Activated CD4-positive, alpha-beta memory T cell treated with anti-CD3 and anti-CD28 coated beads for 36 hours (primary cell): ENCODE data around the gene LPIN2. TPM values are rescaled to one million over a fixed set of nuclear protein-coding genes. Genes with fewer than 3 reads are reported as not detected.

Source experiments
- CTCF ChIA-PET: fragments of 350-600 bp; sonication (Branson Sonifier 250); formaldehyde crosslinking; loops from one replicate; lab custom pipeline; 2021; ENCODE audit warnings: antibody characterized with exemption, inconsistent platforms; lab: Charles Lee
- POLR2A ChIA-PET: fragments of 350-600 bp; sonication (Branson Sonifier 250); formaldehyde crosslinking; loops from one replicate; lab custom pipeline; 2021; ENCODE audit warnings: antibody characterized with exemption; lab: Charles Lee
- DNase-seq: peaks from one replicate; pipeline ENCODE4 v3.0.0-alpha.2; 2020
- H3K27ac Mint-ChIP-seq: one replicate; pipeline ENCODE4 v1.8.0; 2021; ENCODE audit warnings: mixed read lengths
- H3K27me3 Mint-ChIP-seq: one replicate; pipeline ENCODE4 v1.8.0; 2021; ENCODE audit warnings: mixed read lengths
- H3K36me3 Mint-ChIP-seq: one replicate; pipeline ENCODE4 v1.8.0; 2021; ENCODE audit warnings: mixed read lengths
- H3K4me1 Mint-ChIP-seq: one replicate; pipeline ENCODE4 v1.8.0; 2021; ENCODE audit warnings: low read depth, mixed read lengths
- H3K4me3 Mint-ChIP-seq: one replicate; pipeline ENCODE4 v1.8.0; 2021; ENCODE audit warnings: mild to moderate bottlenecking, mixed read lengths
- H3K9me3 Mint-ChIP-seq: one replicate; pipeline ENCODE4 v1.8.0; 2021; ENCODE audit warnings: mixed read lengths
- intact Hi-C: fragments of 100-400 bp; cut with micrococcal nuclease; formaldehyde crosslinking; loops from one replicate; pipeline ENCODE4 v1.15.1; 2023
- total RNA-seq, 2 experiments: library from RNA; stranded (reverse); gene quantifications; one replicate each; pipeline ENCODE4 v1.2.3, GENCODE V29; 2021

Gene LPIN2
- total RNA-seq, 2 experiments from 2014 or later: 102 to 107 TPM

- intact Hi-C loops: no loop called here
- Mint-ChIP-seq H3K27me3 (no peaks in the 10 kb centered on the region), H3K9me3 (no peaks in the 10 kb centered on the region), H3K36me3 (peaks cover 55% of the 10 kb centered on the region), H3K4me3 (peak overlapping the region; percentile 73), H3K4me1 (peaks cover 85% of the 10 kb centered on the region), H3K27ac (peak overlapping the region; percentile 93)
- no peak for DNase-seq
- ChIA-PET POLR2A (interaction anchor here (1.0 to 5.6 kb wide), 4 partner anchors 10 to 271 kb away, joined by 3 to 111 read pairs (median 39); no protein-coding TSS in a partner anchor), CTCF (interaction anchor here (0.7 to 3.2 kb wide), 9 partner anchors 10 to 269 kb away, joined by 3 to 27 read pairs (median 8); partner anchors contain the start of gene MYL12A)
Measured at GRCh38 chr18:2979129-2979528, 33.8 kb downstream of the LPIN2 start.

- Mint-ChIP-seq H3K9me3 (no peaks in the 10 kb centered on the region), H3K4me1 (peaks cover 85% of the 10 kb centered on the region), H3K4me3 (peak overlapping the region; percentile 73), H3K27me3 (no peaks in the 10 kb centered on the region), H3K36me3 (peaks cover 58% of the 10 kb centered on the region), H3K27ac (peak overlapping the region; percentile 93)
- intact Hi-C loops: loop anchor here (1.0 kb wide), 1 partner anchor 9 kb away; no protein-coding TSS in a partner anchor
- peak; percentile 72 for DNase-seq
- ChIA-PET CTCF (interaction anchor here (1.0 to 3.2 kb wide), 7 partner anchors 9 to 269 kb away, joined by 3 to 27 read pairs (median 8); partner anchors contain the start of gene MYL12A), POLR2A (interaction anchor here (1.0 to 5.6 kb wide), 4 partner anchors 9 to 271 kb away, joined by 3 to 111 read pairs (median 39); no protein-coding TSS in a partner anchor)
Measured at GRCh38 chr18:2978661-2979106, 34.3 kb downstream of the LPIN2 start.

- CTCF ChIA-PET: interaction anchor here (1.0 to 3.2 kb wide), 8 partner anchors 9 to 270 kb away, joined by 3 to 27 read pairs (median 10); partner anchors contain the start of gene MYL12A
- Mint-ChIP-seq H3K9me3 (no peaks in the 10 kb centered on the region), H3K27me3 (no peaks in the 10 kb centered on the region), H3K36me3 (peaks cover 58% of the 10 kb centered on the region), H3K4me1 (peaks cover 85% of the 10 kb centered on the region), H3K27ac (peak overlapping the region; percentile 93), H3K4me3 (peak overlapping the region; percentile 73)
- intact Hi-C loops: loop anchor here (1.0 kb wide), 1 partner anchor 9 kb away; no protein-coding TSS in a partner anchor
- no peak for DNase-seq
- POLR2A ChIA-PET: interaction anchor here (5.3 to 5.6 kb wide), 2 partner anchors 9 to 19 kb away, joined by 74 to 111 read pairs; no protein-coding TSS in a partner anchor
Measured at GRCh38 chr18:2978208-2978607, 34.7 kb downstream of the LPIN2 start.

- H3K4me1 Mint-ChIP-seq: peaks cover 86% of the 10 kb centered on the region
- CTCF ChIA-PET: interaction anchor here (0.6 to 2.7 kb wide), 12 partner anchors 8 to 688 kb away, joined by 3 to 12 read pairs (median 6); no protein-coding TSS in a partner anchor
Measured at GRCh38 chr18:2976218-2977132, 36.5 kb downstream of the LPIN2 start.

GRCh38 chr18:2974731-2975130 is 38.2 kb downstream of the LPIN2 start:
- Mint-ChIP-seq H3K4me1 (peaks cover 94% of the 10 kb centered on the region), H3K27me3 (no peaks in the 10 kb centered on the region), H3K4me3 (no peak overlapping the region), H3K36me3 (peaks cover 66% of the 10 kb centered on the region), H3K27ac (peak overlapping the region; percentile 79), H3K9me3 (no peaks in the 10 kb centered on the region)
- CTCF ChIA-PET: interaction anchor here (4.8 kb wide), 1 partner anchor 11 kb away, joined by 27 read pairs; no protein-coding TSS in a partner anchor
- no peak for DNase-seq
- intact Hi-C loops: loop anchor here (5.0 kb wide), 1 partner anchor 127 kb away; the partner anchor contains the start of gene EMILIN2
- POLR2A ChIA-PET: interaction anchor here (8.8 kb wide), 1 partner anchor 16 kb away, joined by 139 read pairs; no protein-coding TSS in a partner anchor

More at GRCh38 chr18:2976218-2977132, 36.5 kb downstream of the LPIN2 start:
- peaks cover 58% of the 10 kb centered on the region for H3K36me3 Mint-ChIP-seq
- peak overlapping the region; percentile 57 for H3K4me3 Mint-ChIP-seq
- peak overlapping the region; percentile 93 for H3K27ac Mint-ChIP-seq
- H3K9me3 Mint-ChIP-seq: no peaks in the 10 kb centered on the region
- POLR2A ChIA-PET: interaction anchor here (0.6 to 5.6 kb wide), 6 partner anchors 17 to 271 kb away, joined by 3 to 111 read pairs (median 4); partner anchors contain the start of genes LPIN2 and MYL12A
- no peaks in the 10 kb centered on the region for H3K27me3 Mint-ChIP-seq
- no peak for DNase-seq
- intact Hi-C loops: no loop called here

- Mint-ChIP-seq H3K4me3 (peak overlapping the region; percentile 79), H3K9me3 (no peaks in the 10 kb centered on the region), H3K27me3 (no peaks in the 10 kb centered on the region), H3K27ac (peak overlapping the region; percentile 100), H3K4me1 (peaks cover 92% of the 10 kb centered on the region), H3K36me3 (peaks cover 65% of the 10 kb centered on the region)
- intact Hi-C loops: loop anchor here (1.0 to 5.0 kb wide), 4 partner anchors 9 to 623 kb away; partner anchors contain the start of gene EMILIN2
- ChIA-PET POLR2A (interaction anchor here (0.6 to 8.8 kb wide), 9 partner anchors 9 to 285 kb away, joined by 3 to 139 read pairs (median 4); no protein-coding TSS in a partner anchor), CTCF (interaction anchor here (0.5 to 5.1 kb wide), 11 partner anchors 8 to 624 kb away, joined by 3 to 27 read pairs (median 7); no protein-coding TSS in a partner anchor)
- DNase-seq: peak; percentile 87
Measured at GRCh38 chr18:2971741-2972552, 41.0 kb downstream of the LPIN2 start.

- peaks cover 92% of the 10 kb centered on the region for H3K4me1 Mint-ChIP-seq
- no peaks in the 10 kb centered on the region for H3K27me3 Mint-ChIP-seq
- H3K9me3 Mint-ChIP-seq: no peaks in the 10 kb centered on the region
- H3K36me3 Mint-ChIP-seq: peaks cover 59% of the 10 kb centered on the region
- peak overlapping the region; percentile 79 for H3K4me3 Mint-ChIP-seq
- CTCF ChIA-PET: interaction anchor here (0.9 to 5.1 kb wide), 11 partner anchors 9 to 90 kb away, joined by 4 to 27 read pairs (median 6); no protein-coding TSS in a partner anchor
- POLR2A ChIA-PET: interaction anchor here (0.8 to 8.8 kb wide), 6 partner anchors 10 to 43 kb away, joined by 3 to 139 read pairs (median 5); no protein-coding TSS in a partner anchor
- peak; percentile 63 for DNase-seq
- intact Hi-C loops: loop anchor here (2.0 to 5.0 kb wide), 2 partner anchors 124 to 624 kb away; partner anchors contain the start of gene EMILIN2
- H3K27ac Mint-ChIP-seq: peak overlapping the region; percentile 100
Measured at GRCh38 chr18:2970772-2971659, 41.9 kb downstream of the LPIN2 start.

- Mint-ChIP-seq H3K4me3 (peak overlapping the region; percentile 79), H3K36me3 (peaks cover 54% of the 10 kb centered on the region), H3K27ac (peak overlapping the region; percentile 100), H3K9me3 (no peaks in the 10 kb centered on the region), H3K4me1 (peaks cover 92% of the 10 kb centered on the region), H3K27me3 (no peaks in the 10 kb centered on the region)
- no peak for DNase-seq
- intact Hi-C loops: loop anchor here (2.0 to 5.0 kb wide), 2 partner anchors 123 to 624 kb away; partner anchors contain the start of gene EMILIN2
- ChIA-PET POLR2A (interaction anchor here (0.8 to 8.8 kb wide), 6 partner anchors 11 to 42 kb away, joined by 3 to 139 read pairs (median 5); no protein-coding TSS in a partner anchor), CTCF (interaction anchor here (0.9 to 5.1 kb wide), 9 partner anchors 9 to 91 kb away, joined by 4 to 27 read pairs (median 6); no protein-coding TSS in a partner anchor)
Measured at GRCh38 chr18:2970344-2970743, 42.6 kb downstream of the LPIN2 start.

GRCh38 chr18:2969695-2970094 is 43.2 kb downstream of the LPIN2 start:
- no peaks in the 10 kb centered on the region for H3K9me3 Mint-ChIP-seq
- peaks cover 53% of the 10 kb centered on the region for H3K36me3 Mint-ChIP-seq
- H3K27me3 Mint-ChIP-seq: no peaks in the 10 kb centered on the region
- DNase-seq: no peak
- H3K4me1 Mint-ChIP-seq: peaks cover 92% of the 10 kb centered on the region
- H3K27ac Mint-ChIP-seq: peak overlapping the region; percentile 100
- ChIA-PET CTCF (interaction anchor here (1.4 to 5.1 kb wide), 4 partner anchors 10 to 24 kb away, joined by 4 to 36 read pairs (median 17); no protein-coding TSS in a partner anchor), POLR2A (interaction anchor here (7.4 to 8.8 kb wide), 2 partner anchors 11 kb away, joined by 74 to 139 read pairs; no protein-coding TSS in a partner anchor)
- H3K4me3 Mint-ChIP-seq: peak overlapping the region; percentile 79
- intact Hi-C loops: loop anchor here (1.0 to 5.0 kb wide), 3 partner anchors 9 to 625 kb away; partner anchors contain the start of gene EMILIN2
